Kidney (tissue), 14 donors: ENCODE data around the gene CD74. TPM values are rescaled to one million over a fixed set of nuclear protein-coding genes. Genes with fewer than 3 reads are reported as not detected.
A peak's percentile ranks its signal among the peaks of the same experiment; 100 is the strongest.

ENCODE experiments used
- DNase-seq, 5 donors: peaks; one replicate each; pipeline ENCODE4 v3.0.0-alpha.2; 2013 to 2020
- FAIRE-seq: peaks from 2 replicates; lab custom pipeline; 2012; peaks lifted over from hg19 to GRCh38; lab: Jason Lieb, UNC
- H3K27ac ChIP-seq, 2 donors: one replicate each; pipeline ENCODE4 v1.7.0; 2013; ENCODE audit warnings: low read depth in 2 of 2, low read length in 2 of 2, inconsistent platforms in 1 of 2
- H3K27me3 ChIP-seq: one replicate; pipeline ENCODE4 v1.7.1; 2013; ENCODE audit warnings: low read length, inconsistent platforms; ENCODE audit not compliant: control insufficient read depth, insufficient read depth
- H3K36me3 ChIP-seq, 3 donors: one replicate each; pipeline versions ENCODE4 v1.7.0 to v1.7.1; 2013; ENCODE audit warnings: low read length in 3 of 3, control low read depth in 1 of 3, inconsistent platforms in 1 of 3; ENCODE audit not compliant: insufficient read depth in 3 of 3, control insufficient read depth in 2 of 3
- H3K4me1 ChIP-seq, 3 donors: one replicate each; pipeline versions ENCODE4 v1.7.0 to v1.7.1; 2013; ENCODE audit warnings: low read length in 3 of 3, inconsistent platforms in 1 of 3, low read depth in 1 of 3; ENCODE audit not compliant: control insufficient read depth in 2 of 3, insufficient read depth in 2 of 3
- H3K4me3 ChIP-seq, 3 donors: one replicate each; pipeline versions ENCODE4 v1.7.0 to v1.8.1; 2013; ENCODE audit warnings: low read length in 3 of 3, control low read depth in 1 of 3, inconsistent platforms in 1 of 3
- H3K9ac ChIP-seq, 3 donors: one replicate each; pipeline versions ENCODE4 v1.7.0 to v1.7.1; 2013; ENCODE audit warnings: low read length in 3 of 3, control low read depth in 1 of 3, inconsistent platforms in 1 of 3
- H3K9me3 ChIP-seq, 3 donors: one replicate each; pipeline versions ENCODE4 v1.7.0 to v1.7.1; 2013; ENCODE audit warnings: low read length in 3 of 3, control low read depth in 1 of 3, inconsistent platforms in 1 of 3; ENCODE audit not compliant: control insufficient read depth in 2 of 3, insufficient read depth in 1 of 3
- CTCF ChIP-seq: IDR thresholded peaks from 3 replicates; pipeline ENCODE4 v1.5.1; 2012; ENCODE audit warnings: mild to moderate bottlenecking, moderate library complexity, borderline replicate concordance; ENCODE audit not compliant: insufficient read depth; ENCODE audit errors: extremely low read depth
- intact Hi-C: fragments of 100-400 bp; cut with DNase I; formaldehyde crosslinking; loops from one replicate; pipeline ENCODE4 v1.11.1; 2022
- polyA plus RNA-seq: library from polyadenylated mRNA; stranded (reverse); fragments of 350-450 nt; fragmentation: Illumina TruSeq; extraction: RNeasy Lipid Tissue Mini Kit (QIAGEN cat#74804); gene quantifications from one replicate; pipeline ENCODE4 v1.2.3, GENCODE V29; 2014; ENCODE audit warnings: low read depth, low replicate concordance; ENCODE audit not compliant: insufficient read depth
- total RNA-seq: library from RNA; stranded (reverse); fragmentation: NEBNext Ultra II Directional; extraction: Animal tissue kit (Norgen Biotek cat#: 25700); gene quantifications from one replicate; pipeline ENCODE4 v1.2.1, GENCODE V29; 2021
- donor health status: control.
- donor health status: control.
- donor health status: control.
- donor health status: control.
- donor health status: control.
- donor health status: DM: yes; HTN: yes; CAD: no.
- donor health status: Normal renal cell carcinoma (clear cell type).

Gene CD74
- total and polyA plus RNA-seq, 2 donors from 2014 or later: 1,887 to 2,003 TPM

- H3K27ac ChIP-seq: no peak overlapping the region
- H3K36me3 ChIP-seq: peaks cover 9 to 13% (median 11%) of the 10 kb centered on the region in 3 donors
- no peak for DNase-seq
- no peaks in the 10 kb centered on the region for H3K27me3 ChIP-seq
- intact Hi-C loops: no loop called here
- no peak overlapping the region for H3K4me3 ChIP-seq
- no peaks in the 10 kb centered on the region for H3K9me3 ChIP-seq
- peaks cover 11 to 12% (median 11%) of the 10 kb centered on the region in 3 donors for H3K4me1 ChIP-seq
- no peak for TF ChIP-seq CTCF
- no peak overlapping the region for H3K9ac ChIP-seq
- no peak for FAIRE-seq
Measured at GRCh38 chr5:150451594-150451993, 38.9 kb upstream of the CD74 start.

- H3K36me3 ChIP-seq: peaks cover 17 to 32% (median 26%) of the 10 kb centered on the region in 3 donors
- FAIRE-seq: no peak
- TF ChIP-seq CTCF: peak; percentile 94
- peak within 1 kb of the TSS; percentile 98 to 99 for H3K27ac ChIP-seq
- no peaks in the 10 kb centered on the region for H3K9me3 ChIP-seq
- peak within 1 kb of the TSS; percentile 90 to 100 (median 98) for H3K9ac ChIP-seq
- peaks cover 11 to 12% (median 11%) of the 10 kb centered on the region in 3 donors for H3K4me1 ChIP-seq
- H3K27me3 ChIP-seq: no peaks in the 10 kb centered on the region
- intact Hi-C loops: no loop called here
- peak within 1 kb of the TSS; percentile 79 to 97 (median 91) for H3K4me3 ChIP-seq
- DNase-seq: peak; percentile 96 to 98 (median 97)
Measured at GRCh38 chr5:150449517-150450339, 37.0 kb upstream of the CD74 start, which contains the start of gene RPS14. Gene RPS14, minus strand, starts transcription at chr5:150449739. Its CDS starts 2,006 bp downstream, at chr5:150447733.

- no peaks in the 10 kb centered on the region for H3K27me3 ChIP-seq
- no peaks in the 10 kb centered on the region for H3K9me3 ChIP-seq
- intact Hi-C loops: no loop called here
- peak overlapping the region; percentile 79 to 97 (median 91) for H3K4me3 ChIP-seq
- TF ChIP-seq CTCF: no peak
- peaks cover 17 to 38% (median 31%) of the 10 kb centered on the region in 3 donors for H3K36me3 ChIP-seq
- FAIRE-seq (no peak), DNase-seq (peak in 3 of 5 donors; percentile 32 to 53 (median 50))
- H3K27ac ChIP-seq: peak overlapping the region; percentile 98 to 99
- H3K4me1 ChIP-seq: peaks cover 11 to 12% (median 11%) of the 10 kb centered on the region in 3 donors
- H3K9ac ChIP-seq: peak overlapping the region; percentile 90 to 100 (median 98)
Measured at GRCh38 chr5:150448952-150449516, 36.3 kb upstream of the CD74 start.
